CD4-positive, alpha-beta T cell treated with Interleukin-6 at 100 ng/mL for 8 hours (primary cell): ENCODE measurements around the gene SRRM4.

Experiments
- DNase-seq: peaks from one replicate; pipeline ENCODE4 v3.0.0-alpha.2; 2020; ENCODE audit warnings: mixed read lengths, low spot score

The SRRM4 gene

DNA sequence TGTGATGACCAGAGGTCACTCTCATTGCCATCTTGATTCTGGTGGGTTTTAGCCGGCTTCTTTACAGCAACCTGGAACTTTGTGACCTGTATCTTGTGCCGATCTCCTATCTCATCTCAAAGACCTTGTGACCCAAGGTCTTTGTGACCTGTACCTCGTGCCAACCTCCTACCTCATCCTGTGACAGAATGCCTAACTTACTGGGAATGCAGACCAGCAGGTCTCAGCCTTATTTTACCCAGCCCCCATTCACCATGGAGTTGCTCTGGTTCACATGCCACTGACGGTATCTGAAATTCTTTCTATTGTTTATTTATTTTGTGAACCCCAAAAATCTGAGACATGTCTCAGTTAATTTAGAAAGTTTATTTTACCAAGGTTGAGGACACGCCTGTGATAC, 189.9 kb downstream of the SRRM4 start:
- DNase-seq: no peak

GRCh38 chr12:119171691-119172425, 190.5 kb downstream of the SRRM4 start:
- no peak for DNase-seq

DNA sequence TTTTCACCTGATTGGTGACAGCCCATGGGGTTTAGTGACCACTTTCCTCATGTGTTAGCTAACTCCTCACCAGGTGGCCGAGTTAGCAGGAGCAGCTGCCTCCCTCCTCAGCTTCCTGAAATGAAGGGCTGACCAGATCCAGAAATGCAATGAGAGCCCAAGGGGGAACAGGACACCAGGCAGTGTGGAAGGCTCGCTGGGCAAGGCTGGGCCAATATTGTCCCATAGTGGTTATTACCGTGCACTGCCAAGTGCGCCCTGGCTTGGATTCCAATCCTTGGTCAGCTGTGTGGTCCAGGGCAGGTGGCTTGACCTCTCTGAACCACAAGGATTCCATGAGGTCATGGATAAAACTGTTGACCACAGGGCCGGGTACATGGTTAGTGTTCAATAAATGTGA, 193.7 kb downstream of the SRRM4 start:
- DNase-seq: no peak

GRCh38 chr12:119176267-119177055, 195.1 kb downstream of the SRRM4 start:
- no peak for DNase-seq

- DNase-seq: no peak
These were observed 195.7 kb downstream of the SRRM4 start for GRCh38 chr12:119177056-119177325.

DNA sequence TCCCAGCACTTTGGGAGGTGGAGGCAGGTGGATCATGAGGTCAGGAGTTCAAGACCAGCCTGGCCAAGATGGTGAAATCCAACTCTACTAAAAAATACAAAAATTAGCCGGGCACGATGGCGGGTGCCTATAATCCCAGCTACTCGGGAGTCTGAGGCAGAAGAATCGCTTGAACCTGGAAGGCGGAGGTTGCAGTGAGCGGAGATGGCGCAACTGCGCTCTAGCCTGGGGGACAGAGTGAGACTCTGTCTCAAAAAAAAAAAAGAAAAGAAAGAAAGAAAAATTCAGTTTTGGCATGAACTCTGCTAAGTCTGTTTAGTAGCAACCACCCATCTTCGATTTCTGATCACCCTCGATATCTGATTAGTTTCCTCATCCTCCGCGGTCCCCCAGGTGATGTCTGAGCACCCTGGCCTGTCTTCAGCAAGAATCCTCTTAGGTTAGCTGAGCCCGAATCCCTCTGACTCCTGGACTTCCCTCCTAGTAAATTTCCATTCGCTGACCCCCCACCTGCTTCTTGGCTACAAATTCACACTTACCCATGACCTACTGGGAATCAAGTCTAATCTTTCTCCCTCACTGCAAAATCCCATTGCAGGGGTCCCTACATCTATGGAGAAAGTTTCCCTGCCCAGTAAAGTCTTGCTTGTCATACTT, 196.5 kb downstream of the SRRM4 start:
- DNase-seq: no peak

DNA sequence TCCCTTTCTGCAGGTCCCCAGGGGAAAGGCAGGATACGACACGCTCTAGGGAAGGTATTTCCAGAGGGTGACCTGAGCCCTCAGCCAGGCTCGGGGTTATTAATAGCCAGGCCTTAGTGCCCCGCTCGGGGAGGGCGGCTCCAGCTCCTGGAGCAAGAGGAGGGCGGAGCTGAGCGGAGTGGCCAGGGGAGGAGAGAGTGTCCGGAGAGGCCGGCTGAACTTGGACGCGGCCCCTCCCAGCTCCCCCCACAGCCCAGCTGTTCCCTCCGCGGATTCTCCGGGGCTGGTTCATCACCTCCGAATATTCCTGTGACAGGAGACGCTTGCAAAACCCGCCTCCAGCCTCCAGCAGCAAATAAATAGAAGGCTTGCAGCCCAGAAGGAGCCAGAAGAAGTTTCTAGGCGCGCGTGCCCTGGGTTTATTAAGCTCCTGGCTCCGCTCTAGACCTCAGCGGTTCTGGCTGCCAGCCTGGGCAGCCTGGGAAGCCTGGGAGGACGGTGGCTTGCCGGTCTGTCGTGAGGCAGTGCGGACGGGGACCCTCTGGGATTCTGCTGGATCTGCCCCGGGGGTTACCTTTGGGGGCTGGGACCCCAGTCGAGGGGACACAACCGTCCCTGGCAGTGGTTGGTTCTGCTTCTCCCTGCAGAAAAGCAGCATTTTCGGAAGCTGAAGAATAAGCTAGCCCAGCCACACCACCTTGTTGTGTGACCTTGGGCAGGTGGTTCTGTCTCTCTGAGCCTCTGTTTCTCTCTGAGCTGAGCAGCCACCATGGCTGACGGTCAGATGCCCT, 197.4 kb downstream of the SRRM4 start, which contains the start of gene HSPB8:
HSPB8 (plus strand) TSS at position 388 of the 791 bp plus-strand sequence; CDS start at position 770, 382 bp downstream.
- DNase-seq: no peak

DNA sequence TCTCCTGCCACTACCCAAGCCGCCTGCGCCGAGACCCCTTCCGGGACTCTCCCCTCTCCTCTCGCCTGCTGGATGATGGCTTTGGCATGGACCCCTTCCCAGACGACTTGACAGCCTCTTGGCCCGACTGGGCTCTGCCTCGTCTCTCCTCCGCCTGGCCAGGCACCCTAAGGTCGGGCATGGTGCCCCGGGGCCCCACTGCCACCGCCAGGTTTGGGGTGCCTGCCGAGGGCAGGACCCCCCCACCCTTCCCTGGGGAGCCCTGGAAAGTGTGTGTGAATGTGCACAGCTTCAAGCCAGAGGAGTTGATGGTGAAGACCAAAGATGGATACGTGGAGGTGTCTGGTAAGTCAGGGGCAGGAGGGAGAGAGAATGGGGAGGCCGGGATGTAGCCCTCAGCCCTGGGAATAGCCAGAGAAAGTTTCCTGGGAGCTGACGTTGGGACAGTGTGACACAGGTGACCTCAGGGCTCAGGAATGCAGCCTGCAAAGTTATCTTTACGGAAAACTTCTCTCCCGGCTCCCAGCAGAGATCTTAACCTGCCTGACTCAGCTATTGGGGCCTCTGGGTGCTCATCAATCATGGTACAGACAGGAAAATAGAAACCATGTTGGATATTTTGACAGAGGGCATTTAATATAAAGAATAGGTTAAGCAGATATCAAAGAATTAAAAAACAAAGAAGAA, 198.1 kb downstream of the SRRM4 start:
- DNase-seq: no peak

- DNase-seq: no peak
These were observed 199.2 kb downstream of the SRRM4 start for GRCh38 chr12:119180380-119181040.

DNA sequence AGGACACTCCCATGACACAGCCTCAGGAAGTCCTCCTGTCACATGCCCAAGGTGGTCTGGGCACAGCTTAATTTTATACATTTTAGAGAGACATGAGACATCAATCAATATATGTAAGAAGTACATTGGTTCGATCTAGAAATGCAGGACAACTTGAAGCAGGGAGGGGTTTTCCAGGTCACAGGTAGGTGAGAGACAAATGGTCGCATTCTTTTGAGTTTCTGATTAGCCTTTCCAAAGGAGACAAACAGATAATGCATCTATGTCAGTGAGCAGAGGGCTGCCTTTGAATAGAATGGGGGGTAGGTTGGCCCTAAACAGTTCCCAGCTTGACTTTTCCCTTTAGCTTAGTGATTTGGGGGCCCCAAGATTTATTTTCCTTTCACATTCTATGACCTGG, 199.9 kb downstream of the SRRM4 start:
- DNase-seq: no peak

- no peak for DNase-seq
These were observed 200.6 kb downstream of the SRRM4 start for GRCh38 chr12:119181944-119182343.

DNA sequence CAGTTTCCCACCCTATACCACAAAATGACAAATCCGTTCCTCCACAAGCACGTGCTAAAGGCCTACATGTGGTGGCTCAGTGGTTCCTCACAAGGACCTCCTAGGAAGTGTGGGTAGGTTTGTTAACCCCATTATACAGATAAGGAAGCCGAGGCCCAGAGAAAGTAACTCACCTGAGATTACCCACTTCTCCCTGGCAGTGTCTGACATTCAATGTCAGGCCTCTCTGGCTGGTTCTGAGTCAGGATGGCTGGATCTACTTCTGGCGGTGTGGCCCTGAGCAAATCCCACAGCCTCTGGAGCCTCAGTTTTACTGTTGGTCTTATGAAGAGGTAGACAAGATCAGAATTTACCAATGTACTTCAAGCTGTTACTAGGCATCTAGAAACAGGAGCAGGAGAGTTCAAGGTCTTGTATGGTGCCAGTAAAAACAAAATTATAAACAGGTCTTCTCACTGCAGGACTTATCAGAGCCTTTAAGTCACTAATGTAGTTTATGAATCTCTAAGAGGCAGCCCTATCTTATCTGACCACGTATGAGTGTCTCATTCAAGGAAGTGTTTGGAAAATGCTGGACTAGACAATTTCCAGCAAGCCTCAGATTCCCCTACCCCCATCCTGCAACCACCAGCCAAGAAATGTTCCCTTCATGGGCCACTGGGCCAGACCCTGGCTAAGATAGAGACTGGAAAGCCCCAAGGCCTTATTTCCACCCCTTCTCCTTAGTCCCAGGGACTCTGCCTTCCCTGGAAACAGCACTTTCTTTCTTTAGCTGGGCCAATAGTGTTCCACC, 201.6 kb downstream of the SRRM4 start:
- DNase-seq: no peak

GRCh38 chr12:119183942-119184695, 202.8 kb downstream of the SRRM4 start:
- DNase-seq: no peak

- no peak for DNase-seq
These were observed 213.9 kb downstream of the SRRM4 start for GRCh38 chr12:119195256-119195655.

- DNase-seq: no peak
These were observed 217.1 kb downstream of the SRRM4 start for GRCh38 chr12:119198440-119198839.

GRCh38 chr12:119200601-119201000, 219.3 kb downstream of the SRRM4 start:
- no peak for DNase-seq

GRCh38 chr12:119201789-119202543, 220.6 kb downstream of the SRRM4 start:
- DNase-seq: no peak

GRCh38 chr12:119202544-119202943, 221.2 kb downstream of the SRRM4 start:
- DNase-seq: no peak

DNA sequence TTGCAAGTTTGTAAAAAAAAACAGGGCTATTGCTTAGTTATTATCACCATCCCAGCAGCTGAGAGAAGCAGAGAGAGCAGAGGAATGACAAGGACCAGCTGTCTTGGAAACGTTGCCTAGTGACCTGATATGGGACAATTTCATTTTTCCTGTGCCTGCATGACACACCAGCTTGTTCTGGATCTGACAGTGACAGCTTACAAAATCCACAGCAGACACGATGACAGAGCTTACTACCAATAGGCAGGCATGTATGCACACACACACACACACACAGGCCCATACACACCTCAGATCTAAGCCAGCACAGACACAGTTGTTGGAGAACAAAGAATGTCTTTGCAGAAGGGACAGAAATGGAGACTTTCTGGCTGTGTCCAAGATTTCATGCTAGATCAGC, 222.8 kb downstream of the SRRM4 start:
- DNase-seq: no peak
